HepG2 (cell line): Measurements from ENCODE around the gene CEBPA. TPM values are rescaled to one million over a fixed set of nuclear protein-coding genes. Genes with fewer than 3 reads are reported as not detected.
A peak's percentile ranks its signal among the peaks of the same experiment; 100 is the strongest.

Experiments
- EEA1 ChIP-seq: sonication (generic); formaldehyde crosslinking; IDR thresholded peaks from 2 replicates; pipeline ENCODE4 v1.5.1; 2020; ENCODE audit warnings: mild to moderate bottlenecking, missing genetic modification reagents, borderline replicate concordance
- EED ChIP-seq: sonication (generic); formaldehyde crosslinking; IDR thresholded peaks from 2 replicates; pipeline ENCODE4 v1.5.0; 2020; ENCODE audit warnings: mild to moderate bottlenecking, missing genetic modification reagents
- FIP1L1 ChIP-seq: fragments of 200-400 bp; formaldehyde crosslinking; IDR thresholded peaks from 2 replicates; pipeline ENCODE4 v1.6.1; 2018; ENCODE audit warnings: low read depth, mild to moderate bottlenecking, low read length, moderate library complexity, borderline replicate concordance; ENCODE audit not compliant: insufficient read depth
- FLYWCH1 ChIP-seq: sonication (generic); formaldehyde crosslinking; IDR thresholded peaks from 2 replicates; pipeline ENCODE4 v1.8.1; 2023; ENCODE audit warnings: mild to moderate bottlenecking, missing genetic modification reagents
- HHEX ChIP-seq: IDR thresholded peaks from 2 replicates; pipeline ENCODE4 v1.6.1; 2016; ENCODE audit warnings: control low read depth
- JUN ChIP-seq: sonication (generic); formaldehyde crosslinking; IDR thresholded peaks from 2 replicates; pipeline ENCODE4 v1.4.0; 2020; ENCODE audit warnings: mild to moderate bottlenecking, missing genetic modification reagents
- KAT7 ChIP-seq: IDR thresholded peaks from 2 replicates; pipeline ENCODE4 v1.6.1; 2018; ENCODE audit warnings: borderline replicate concordance, missing compliant biosample characterization
- KLF12 ChIP-seq: sonication (generic); formaldehyde crosslinking; IDR thresholded peaks from 2 replicates; pipeline ENCODE4 v1.4.0; 2020; ENCODE audit warnings: missing genetic modification reagents, borderline replicate concordance
- MEIS1 ChIP-seq: sonication (generic); formaldehyde crosslinking; IDR thresholded peaks from 2 replicates; pipeline ENCODE4 v1.9.0; 2021; ENCODE audit warnings: mild to moderate bottlenecking, missing genetic modification reagents, moderate library complexity, borderline replicate concordance
- NFIB ChIP-seq: sonication (generic); formaldehyde crosslinking; IDR thresholded peaks from 2 replicates; pipeline ENCODE4 v1.9.0; 2021; ENCODE audit warnings: missing genetic modification reagents, mild to moderate bottlenecking, borderline replicate concordance
- NFKB2 ChIP-seq: sonication (generic); formaldehyde crosslinking; IDR thresholded peaks from 2 replicates; pipeline ENCODE4 v1.4.0; 2020; ENCODE audit warnings: missing genetic modification reagents, borderline replicate concordance
- SIN3B ChIP-seq: fragments of 150-350 bp; IDR thresholded peaks from 2 replicates; pipeline ENCODE4 v1.6.1; 2014; ENCODE audit warnings: low read length
- U2AF2 ChIP-seq: fragments of 200-400 bp; formaldehyde crosslinking; IDR thresholded peaks from 2 replicates; pipeline ENCODE4 v1.6.1; 2017; ENCODE audit warnings: low read depth, mild to moderate bottlenecking, low read length
- ZNF235 ChIP-seq: sonication (generic); formaldehyde crosslinking; IDR thresholded peaks from 2 replicates; pipeline ENCODE4 v1.8.1; 2023; ENCODE audit warnings: mild to moderate bottlenecking, missing genetic modification reagents, borderline replicate concordance
- ZNF546 ChIP-seq: sonication (generic); formaldehyde crosslinking; conservative IDR thresholded peaks from 2 replicates; pipeline ENCODE4 v1.8.1; 2023; ENCODE audit warnings: mild to moderate bottlenecking, missing genetic modification reagents
- ZNF619 ChIP-seq: sonication (generic); formaldehyde crosslinking; IDR thresholded peaks from 2 replicates; pipeline ENCODE4 v1.4.0; 2020; ENCODE audit warnings: mild to moderate bottlenecking, missing genetic modification reagents
- ZNF724P ChIP-seq: sonication (generic); formaldehyde crosslinking; IDR thresholded peaks from 2 replicates; pipeline ENCODE4 v1.8.0; 2022; ENCODE audit warnings: missing genetic modification reagents, borderline replicate concordance
- ZNF749 ChIP-seq: sonication (generic); formaldehyde crosslinking; IDR thresholded peaks from 2 replicates; pipeline ENCODE4 v1.8.0; 2022; ENCODE audit warnings: mild to moderate bottlenecking, missing genetic modification reagents, moderate library complexity, borderline replicate concordance
- ZNF879 ChIP-seq: sonication (generic); formaldehyde crosslinking; IDR thresholded peaks from 2 replicates; pipeline ENCODE4 v1.8.1; 2023; ENCODE audit warnings: missing genetic modification reagents
- polyA plus RNA-seq, 8 experiments: library from polyadenylated mRNA; depleted of rRNA in 3 of 8; stranded (reverse) in 7 of 8; unstranded in 1 of 8; fragments of >200 nt; fragmentation: Illumina TruSeq in 4 of 8; extraction: Trizol in 4 of 8; gene quantifications; 2 replicates each; pipeline versions ENCODE4 v1.2.1 to v1.2.3, GENCODE V29; 2011 to 2016; ENCODE audit warnings: low read depth in 4 of 8, missing spikeins in 1 of 8, mixed read lengths in 1 of 8; ENCODE audit not compliant: insufficient read depth in 1 of 8
- total RNA-seq, 5 experiments: library from RNA; depleted of rRNA; stranded (reverse); fragments of >200 nt; fragmentation: Illumina TruSeq; extraction: Trizol; gene quantifications; 2 replicates each; pipeline ENCODE4 v1.2.3, GENCODE V29; 2016; ENCODE audit warnings: low read depth in 1 of 5
- TF ChIP-seq, protein P1 (sequence below): sonication (generic); formaldehyde crosslinking; IDR thresholded peaks from 2 replicates; pipeline ENCODE4 v1.5.0; 2020; ENCODE audit warnings: mild to moderate bottlenecking, missing genetic modification reagents
- TF ChIP-seq, protein P2 (sequence below): sonication (generic); formaldehyde crosslinking; IDR thresholded peaks from 2 replicates; pipeline ENCODE4 v1.4.0; 2020; ENCODE audit warnings: mild to moderate bottlenecking, missing genetic modification reagents

CEBPA gene
- total and polyA plus RNA-seq, 2 of the 13 experiments (the other 11 are each of a cell fraction or from before 2014, with no cell fraction given) = 24.8 to 103 TPM

DNA sequence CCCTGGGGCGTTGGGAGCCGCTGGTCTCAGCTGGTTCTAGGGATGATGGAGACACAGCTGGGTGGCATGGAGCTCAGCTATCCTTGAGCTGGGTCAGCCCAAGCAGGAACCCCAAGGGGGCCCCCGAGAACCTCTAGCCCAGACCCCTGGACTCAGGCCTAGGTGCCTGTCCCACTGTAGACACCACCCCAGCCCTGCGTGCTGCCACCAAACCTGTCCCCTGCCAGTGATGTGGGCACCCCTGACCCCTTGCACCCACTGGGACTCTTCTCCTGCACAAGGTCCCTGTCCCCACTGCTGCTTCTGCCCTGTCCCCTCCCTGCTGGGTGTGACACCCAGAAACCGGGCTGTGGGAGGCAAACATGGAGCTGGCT lies 26.8 kb downstream of the CEBPA start (continued):
- TF ChIP-seq, protein P1, sequence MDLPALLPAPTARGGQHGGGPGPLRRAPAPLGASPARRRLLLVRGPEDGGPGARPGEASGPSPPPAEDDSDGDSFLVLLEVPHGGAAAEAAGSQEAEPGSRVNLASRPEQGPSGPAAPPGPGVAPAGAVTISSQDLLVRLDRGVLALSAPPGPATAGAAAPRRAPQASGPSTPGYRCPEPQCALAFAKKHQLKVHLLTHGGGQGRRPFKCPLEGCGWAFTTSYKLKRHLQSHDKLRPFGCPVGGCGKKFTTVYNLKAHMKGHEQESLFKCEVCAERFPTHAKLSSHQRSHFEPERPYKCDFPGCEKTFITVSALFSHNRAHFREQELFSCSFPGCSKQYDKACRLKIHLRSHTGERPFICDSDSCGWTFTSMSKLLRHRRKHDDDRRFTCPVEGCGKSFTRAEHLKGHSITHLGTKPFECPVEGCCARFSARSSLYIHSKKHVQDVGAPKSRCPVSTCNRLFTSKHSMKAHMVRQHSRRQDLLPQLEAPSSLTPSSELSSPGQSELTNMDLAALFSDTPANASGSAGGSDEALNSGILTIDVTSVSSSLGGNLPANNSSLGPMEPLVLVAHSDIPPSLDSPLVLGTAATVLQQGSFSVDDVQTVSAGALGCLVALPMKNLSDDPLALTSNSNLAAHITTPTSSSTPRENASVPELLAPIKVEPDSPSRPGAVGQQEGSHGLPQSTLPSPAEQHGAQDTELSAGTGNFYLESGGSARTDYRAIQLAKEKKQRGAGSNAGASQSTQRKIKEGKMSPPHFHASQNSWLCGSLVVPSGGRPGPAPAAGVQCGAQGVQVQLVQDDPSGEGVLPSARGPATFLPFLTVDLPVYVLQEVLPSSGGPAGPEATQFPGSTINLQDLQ (CRISPR knock-in tag) = 0 out of 2 replicates have a peak, but pooled peaks have one; percentile 16
- TF ChIP-seq ZNF879 (CRISPR knock-in tag) (no peak; the same call in 1 of the 2 replicates), FIP1L1 (no peak), ZNF619 (CRISPR knock-in tag) (0 out of 2 replicates have a peak, but pooled peaks have one; percentile 47), KLF12 (CRISPR knock-in tag) (0 out of 2 replicates have a peak, but pooled peaks have one; percentile 7), NFKB2 (CRISPR knock-in tag) (no peak), MEIS1 (0 out of 2 replicates have a peak, but pooled peaks have one; percentile 16), EED (CRISPR knock-in tag) (0 out of 2 replicates have a peak, but pooled peaks have one; percentile 78), ZNF724P (0 out of 2 replicates have a peak, but pooled peaks have one; percentile 33), ZNF235 (CRISPR knock-in tag) (no peak), ZNF749 (CRISPR knock-in tag) (0 out of 2 replicates have a peak, but pooled peaks have one; percentile 8), EEA1 (CRISPR knock-in tag) (no peak), JUN (CRISPR knock-in tag) (no peak), SIN3B (no peak), ZNF546 (CRISPR knock-in tag) (0 out of 2 replicates have a peak, but pooled peaks have one; percentile 15), NFIB (CRISPR knock-in tag) (no peak), FLYWCH1 (CRISPR knock-in tag) (0 out of 2 replicates have a peak, but pooled peaks have one; percentile 21), HHEX (CRISPR knock-in tag) (no peak), U2AF2 (no peak), KAT7 (CRISPR knock-in tag) (no peak)
- TF ChIP-seq, protein P2, sequence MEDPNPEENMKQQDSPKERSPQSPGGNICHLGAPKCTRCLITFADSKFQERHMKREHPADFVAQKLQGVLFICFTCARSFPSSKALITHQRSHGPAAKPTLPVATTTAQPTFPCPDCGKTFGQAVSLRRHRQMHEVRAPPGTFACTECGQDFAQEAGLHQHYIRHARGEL (CRISPR knock-in tag) = no peak
